ENCODE data around the gene EHD4.

DNA sequence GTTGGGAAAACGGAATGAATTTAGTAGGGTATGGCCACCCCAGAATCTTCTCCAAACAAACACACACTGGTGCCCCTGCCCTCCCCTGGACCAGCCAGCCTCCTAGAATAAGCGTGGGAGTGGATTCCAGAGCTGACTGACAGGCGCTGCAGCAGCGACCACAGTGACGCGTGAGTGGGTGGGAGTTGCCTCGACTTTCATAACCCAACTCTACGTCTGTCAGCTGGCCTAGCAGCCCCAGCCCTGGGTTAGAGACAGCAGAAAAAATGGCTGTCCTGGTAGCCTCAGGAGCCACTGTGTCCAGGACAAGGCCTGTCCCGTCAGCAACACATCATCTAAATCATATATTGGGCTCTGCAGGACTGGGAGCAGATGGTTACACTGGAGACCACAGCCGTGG lies 123.7 kb downstream of the EHD4 start:
- TF ChIP-seq CTCF (IDR thresholded peaks at IDR 0.05): no peak
- no peak for TF ChIP-seq POLR2A (IDR thresholded peaks at IDR 0.05)
- TF ChIP-seq POLR2AphosphoS5 (IDR thresholded peaks at IDR 0.05): no peak
